Measurements from ENCODE around the gene SLC22A5. TPM values are rescaled to one million over a fixed set of nuclear protein-coding genes. Genes with fewer than 3 reads are reported as not detected.

Gene SLC22A5
- polyA plus RNA-seq, 4 donors: 32.2 to 57.3 (median 48.5) TPM

GRCh38 chr5:132439521-132440089 lies 70.1 kb downstream of the SLC22A5 start:
- DNase-seq (ENCODE audit: low read depth in 4 of 4, low spot score in 2 of 4): no peak

- no peak for DNase-seq (ENCODE audit: low read depth in 4 of 4, low spot score in 2 of 4)
Measured at GRCh38 chr5:132444061-132444460, 74.6 kb downstream of the SLC22A5 start.

Other genes starting within 250 kb of the SLC22A5 start
- gene P4HA2, start 141.9 kb upstream of the SLC22A5 start, polyA plus RNA-seq (ENCODE audit: insufficient read length in 4 of 4): 10 to 100 TPM; 28.2 to 35.2 (median 33.6) TPM
- 10 to 100 TPM; 12.5 to 21.7 (median 16.3) TPM for gene PDLIM4, start 112.0 kb upstream of the SLC22A5 start, polyA plus RNA-seq (ENCODE audit: insufficient read length in 4 of 4)
- 1 to 10 TPM; 4.6 to 9.2 (median 6.3) TPM for gene SLC22A4, start 75.3 kb upstream of the SLC22A5 start, polyA plus RNA-seq (ENCODE audit: insufficient read length in 4 of 4)
- gene IRF1, start 121.1 kb downstream of the SLC22A5 start, polyA plus RNA-seq (ENCODE audit: insufficient read length in 4 of 4): 10 to 100 TPM; 13.9 to 23.8 (median 18.9) TPM
- under 1 TPM in 3 of 4 donors, not detected in 1; 0.16 to 0.62 (median 0.51) TPM for gene IL5, start 173.8 kb downstream of the SLC22A5 start, polyA plus RNA-seq (ENCODE audit: insufficient read length in 4 of 4)
- 10 to 100 TPM; 43.4 to 50.8 (median 47.0) TPM for gene RAD50, start 187.3 kb downstream of the SLC22A5 start, polyA plus RNA-seq (ENCODE audit: insufficient read length in 4 of 4)

Measured in left renal cortex interstitium (tissue), 4 donors.